ENCODE results near the gene MPO. TPM values are rescaled to one million over a fixed set of nuclear protein-coding genes. Genes with fewer than 3 reads are reported as not detected.

Gene MPO
- polyA plus RNA-seq, 4 donors, result 0.12 to 1.1 TPM; not detected in 2

GRCh38 chr17:58278661-58279015 is 2.1 kb downstream of the MPO start:
- 16 to 36% (median 33%) methylated on average over 5 of the region's 5 CpGs for WGBS, 3 donors
- H3K27ac ChIP-seq (ENCODE audit: low read depth in 1 of 3, low read length in 2 of 3), result peak overlapping the region in 1 of 3 donors; percentile 17
- H3K36me3 ChIP-seq (ENCODE audit: control insufficient read depth in 3 of 3, insufficient read depth in 2 of 3, low read depth in 1 of 3, low read length in 3 of 3), result no peaks in the 10 kb centered on the region
- no peak for DNase-seq
- peak overlapping the region in 1 of 3 donors; percentile 15 for H3K4me3 ChIP-seq (ENCODE audit: low read depth in 1 of 3, low read length in 3 of 3)
- no peaks in the 10 kb centered on the region for H3K9me3 ChIP-seq (ENCODE audit: control insufficient read depth in 2 of 2, insufficient read depth in 1 of 2, low read depth in 1 of 2, low read length in 1 of 2)
- H3K27me3 ChIP-seq (ENCODE audit: control insufficient read depth in 3 of 3, insufficient read depth in 3 of 3, low read length in 3 of 3), result peaks cover 2 to 46% (median 4%) of the 10 kb centered on the region in 3 donors
- FAIRE-seq, result no peak
- H3K4me1 ChIP-seq (ENCODE audit: control insufficient read depth in 3 of 3, insufficient read depth in 2 of 3, low read depth in 1 of 3, low read length in 2 of 3), result peaks cover 0 to 5% (median 0%) of the 10 kb centered on the region in 3 donors

GRCh38 chr17:58277802-58278595 is 2.7 kb downstream of the MPO start:
- DNase-seq, result no peak
- Histone ChIP-seq H3K4me3 (ENCODE audit: low read depth in 1 of 3, low read length in 3 of 3) (no peak overlapping the region), H3K36me3 (ENCODE audit: control insufficient read depth in 3 of 3, insufficient read depth in 2 of 3, low read depth in 1 of 3, low read length in 3 of 3) (no peaks in the 10 kb centered on the region), H3K27me3 (ENCODE audit: control insufficient read depth in 3 of 3, insufficient read depth in 3 of 3, low read length in 3 of 3) (peaks cover 2 to 44% (median 4%) of the 10 kb centered on the region in 3 donors), H3K4me1 (ENCODE audit: control insufficient read depth in 3 of 3, insufficient read depth in 2 of 3, low read depth in 1 of 3, low read length in 2 of 3) (peaks cover 0 to 5% (median 0%) of the 10 kb centered on the region in 3 donors), H3K9me3 (ENCODE audit: control insufficient read depth in 2 of 2, insufficient read depth in 1 of 2, low read depth in 1 of 2, low read length in 1 of 2) (no peaks in the 10 kb centered on the region), H3K27ac (ENCODE audit: low read depth in 1 of 3, low read length in 2 of 3) (peak overlapping the region in 1 of 3 donors; percentile 17)
- no peak for FAIRE-seq
- WGBS, 3 donors, result 88 to 93% (median 89%) methylated on average over 34 to 36 of the region's 36 CpGs

GRCh38 chr17:58277107-58277801 is 3.5 kb downstream of the MPO start:
- WGBS, 3 donors, result 56 to 61% (median 59%) methylated on average over 5 of the region's 5 CpGs
- H3K4me3 ChIP-seq (ENCODE audit: low read depth in 1 of 3, low read length in 3 of 3), result no peak overlapping the region
- no peak for FAIRE-seq

GRCh38 chr17:58276423-58276822 is 4.3 kb downstream of the MPO start:
- FAIRE-seq, result no peak
- WGBS, 3 donors, result 49 to 57% (median 50%) methylated on average over 2 of the region's 2 CpGs
- H3K4me3 ChIP-seq (ENCODE audit: low read depth in 1 of 3, low read length in 3 of 3), result no peak overlapping the region

More at GRCh38 chr17:58277107-58277801, 3.5 kb downstream of the MPO start:
- no peaks in the 10 kb centered on the region for H3K36me3 ChIP-seq (ENCODE audit: control insufficient read depth in 3 of 3, insufficient read depth in 2 of 3, low read depth in 1 of 3, low read length in 3 of 3)
- DNase-seq, result peak in 1 of 2 donors; percentile 8
- peaks cover 2 to 44% (median 4%) of the 10 kb centered on the region in 3 donors for H3K27me3 ChIP-seq (ENCODE audit: control insufficient read depth in 3 of 3, insufficient read depth in 3 of 3, low read length in 3 of 3)
- no peaks in the 10 kb centered on the region for H3K9me3 ChIP-seq (ENCODE audit: control insufficient read depth in 2 of 2, insufficient read depth in 1 of 2, low read depth in 1 of 2, low read length in 1 of 2)
- H3K4me1 ChIP-seq (ENCODE audit: control insufficient read depth in 3 of 3, insufficient read depth in 2 of 3, low read depth in 1 of 3, low read length in 2 of 3), result peaks cover 0 to 5% (median 0%) of the 10 kb centered on the region in 3 donors
- H3K27ac ChIP-seq (ENCODE audit: low read depth in 1 of 3, low read length in 2 of 3), result no peak overlapping the region

GRCh38 chr17:58275417-58275816 is 5.3 kb downstream of the MPO start:
- DNase-seq (no peak), FAIRE-seq (no peak)
- peaks cover 2 to 35% (median 4%) of the 10 kb centered on the region in 3 donors for H3K27me3 ChIP-seq (ENCODE audit: control insufficient read depth in 3 of 3, insufficient read depth in 3 of 3, low read length in 3 of 3)
- H3K27ac ChIP-seq (ENCODE audit: low read depth in 1 of 3, low read length in 2 of 3), result no peak overlapping the region
- H3K36me3 ChIP-seq (ENCODE audit: control insufficient read depth in 3 of 3, insufficient read depth in 2 of 3, low read depth in 1 of 3, low read length in 3 of 3), result no peaks in the 10 kb centered on the region
- 80 to 92% (median 89%) methylated on average over 10 of the region's 10 CpGs for WGBS, 3 donors
- no peaks in the 10 kb centered on the region for H3K9me3 ChIP-seq (ENCODE audit: control insufficient read depth in 2 of 2, insufficient read depth in 1 of 2, low read depth in 1 of 2, low read length in 1 of 2)
- no peak overlapping the region for H3K4me3 ChIP-seq (ENCODE audit: low read depth in 1 of 3, low read length in 3 of 3)
- H3K4me1 ChIP-seq (ENCODE audit: control insufficient read depth in 3 of 3, insufficient read depth in 2 of 3, low read depth in 1 of 3, low read length in 2 of 3), result peaks cover 0 to 5% (median 0%) of the 10 kb centered on the region in 3 donors

More at GRCh38 chr17:58276423-58276822, 4.3 kb downstream of the MPO start:
- no peak for DNase-seq
- H3K36me3 ChIP-seq (ENCODE audit: control insufficient read depth in 3 of 3, insufficient read depth in 2 of 3, low read depth in 1 of 3, low read length in 3 of 3), result no peaks in the 10 kb centered on the region
- peaks cover 2 to 42% (median 4%) of the 10 kb centered on the region in 3 donors for H3K27me3 ChIP-seq (ENCODE audit: control insufficient read depth in 3 of 3, insufficient read depth in 3 of 3, low read length in 3 of 3)
- H3K9me3 ChIP-seq (ENCODE audit: control insufficient read depth in 2 of 2, insufficient read depth in 1 of 2, low read depth in 1 of 2, low read length in 1 of 2), result no peaks in the 10 kb centered on the region
- H3K4me1 ChIP-seq (ENCODE audit: control insufficient read depth in 3 of 3, insufficient read depth in 2 of 3, low read depth in 1 of 3, low read length in 2 of 3), result peaks cover 0 to 5% (median 0%) of the 10 kb centered on the region in 3 donors
- H3K27ac ChIP-seq (ENCODE audit: low read depth in 1 of 3, low read length in 2 of 3), result no peak overlapping the region

GRCh38 chr17:58273453-58274104 is 7.2 kb downstream of the MPO start:
- WGBS, 3 donors, result 66 to 82% (median 75%) methylated on average over 15 of the region's 15 CpGs
- Histone ChIP-seq H3K4me1 (ENCODE audit: control insufficient read depth in 3 of 3, insufficient read depth in 2 of 3, low read depth in 1 of 3, low read length in 2 of 3) (no peaks in the 10 kb centered on the region), H3K9me3 (ENCODE audit: control insufficient read depth in 2 of 2, insufficient read depth in 1 of 2, low read depth in 1 of 2, low read length in 1 of 2) (no peaks in the 10 kb centered on the region), H3K27me3 (ENCODE audit: control insufficient read depth in 3 of 3, insufficient read depth in 3 of 3, low read length in 3 of 3) (peaks cover 0 to 17% (median 0%) of the 10 kb centered on the region in 3 donors), H3K4me3 (ENCODE audit: low read depth in 1 of 3, low read length in 3 of 3) (no peak overlapping the region), H3K36me3 (ENCODE audit: control insufficient read depth in 3 of 3, insufficient read depth in 2 of 3, low read depth in 1 of 3, low read length in 3 of 3) (no peaks in the 10 kb centered on the region), H3K27ac (ENCODE audit: low read depth in 1 of 3, low read length in 2 of 3) (no peak overlapping the region)
- FAIRE-seq, result no peak
- no peak for DNase-seq

GRCh38 chr17:58272367-58273280 is 8.1 kb downstream of the MPO start:
- WGBS, 3 donors, result 86 to 88% (median 87%) methylated on average over 12 of the region's 12 CpGs
- H3K27me3 ChIP-seq (ENCODE audit: control insufficient read depth in 3 of 3, insufficient read depth in 3 of 3, low read length in 3 of 3), result peaks cover 0 to 8% (median 0%) of the 10 kb centered on the region in 3 donors
- no peaks in the 10 kb centered on the region for H3K9me3 ChIP-seq (ENCODE audit: control insufficient read depth in 2 of 2, insufficient read depth in 1 of 2, low read depth in 1 of 2, low read length in 1 of 2)
- no peaks in the 10 kb centered on the region for H3K4me1 ChIP-seq (ENCODE audit: control insufficient read depth in 3 of 3, insufficient read depth in 2 of 3, low read depth in 1 of 3, low read length in 2 of 3)
- H3K27ac ChIP-seq (ENCODE audit: low read depth in 1 of 3, low read length in 2 of 3), result no peak overlapping the region
- DNase-seq (no peak), FAIRE-seq (no peak)
- no peaks in the 10 kb centered on the region for H3K36me3 ChIP-seq (ENCODE audit: control insufficient read depth in 3 of 3, insufficient read depth in 2 of 3, low read depth in 1 of 3, low read length in 3 of 3)
- H3K4me3 ChIP-seq (ENCODE audit: low read depth in 1 of 3, low read length in 3 of 3), result no peak overlapping the region
